Motor neuron (in vitro differentiated cells): ENCODE data around the gene SAXO1. TPM values are rescaled to one million over a fixed set of nuclear protein-coding genes. Genes with fewer than 3 reads are reported as not detected.
A peak's percentile ranks its signal among the peaks of the same experiment; 100 is the strongest.
"Not testable (repeated sequence)": the region's sequence is repeated elsewhere in the genome, so short reads cannot be mapped to it uniquely, and the experiment has no call there.

ENCODE experiments used
- ATAC-seq, 8 experiments: fragments of 200-7000 bp; cut with Tn5 transposase; replicated peaks in 6 of 8; 2 replicates each; pipeline ENCODE4 v1.8.0; 2021; ENCODE audit warnings: mild to moderate bottlenecking in 8 of 8, moderate library complexity in 8 of 8
- H3K27ac ChIP-seq, 2 donors: fragments of 250-450 bp; sonication (Bioruptor Pico); 2 replicates each; pipeline ENCODE4 v1.9.0; 2021; ENCODE audit warnings: antibody characterized with exemption in 2 of 2, mild to moderate bottlenecking in 2 of 2, moderate library complexity in 1 of 2
- H3K4me1 ChIP-seq, 2 donors: fragments of 250-450 bp; sonication (Bioruptor Pico); replicated peaks in 1 of 2; 2 replicates each; pipeline ENCODE4 v1.6.1; 2021; ENCODE audit warnings: antibody characterized with exemption in 2 of 2, mild to moderate bottlenecking in 2 of 2, moderate library complexity in 1 of 2
- H3K4me3 ChIP-seq, 5 donors: fragments of 250-450 bp; sonication (Bioruptor Pico); 2 replicates each; pipeline ENCODE4 v1.9.0; 2021; ENCODE audit warnings: antibody characterized with exemption in 5 of 5, mild to moderate bottlenecking in 5 of 5, moderate library complexity in 4 of 5
- WGBS, 10 experiments: fragments of 450-650 bp; shearing (Covaris generic); methylation state at CpG; one replicate each; pipeline ENCODE4 v1.0.0; 2022; 5-methylcytosine and 5-hydroxymethylcytosine counted together
- in situ Hi-C, 9 experiments: fragments of 400-800 bp; cut with MboI; loops; one replicate each; pipeline ENCODE4 v1.15.0; 2021; ENCODE audit warnings: low sequenced_read_pairs in 9 of 9, low pct_unique_long_range_greater_than_20kb in 2 of 9; ENCODE audit not compliant: unreplicated experiment in 9 of 9
- total RNA-seq, 8 experiments: library from RNA; unstranded; fragments of 300-600 nt; gene quantifications; 2 replicates each; pipeline versions ENCODE4 v1.2.3 to v1.2.4, GENCODE V29; 2022

Gene SAXO1
- total RNA-seq, 8 experiments from 2014 or later = 0.21 to 0.92 (median 0.34) TPM

GRCh38 chr9:19028835-19029451 lies 4.1 kb downstream of the SAXO1 start:
- peak in 7 of 8 experiments; percentile 49 to 86 (median 61) for ATAC-seq
- 0 to 80% (median 7%) methylated on average over 1 to 8 of the region's 8 CpGs for WGBS, 10 experiments
- Histone ChIP-seq H3K4me3 (no peak overlapping the region), H3K4me1 (no peaks in the 10 kb centered on the region), H3K27ac (no peak overlapping the region)
- in situ Hi-C loops = loop anchor here in 7 of 9 experiments (10.0 to 25.0 kb wide), 4 partner anchors 767 to 1492 kb away; no protein-coding TSS in a partner anchor

DNA sequence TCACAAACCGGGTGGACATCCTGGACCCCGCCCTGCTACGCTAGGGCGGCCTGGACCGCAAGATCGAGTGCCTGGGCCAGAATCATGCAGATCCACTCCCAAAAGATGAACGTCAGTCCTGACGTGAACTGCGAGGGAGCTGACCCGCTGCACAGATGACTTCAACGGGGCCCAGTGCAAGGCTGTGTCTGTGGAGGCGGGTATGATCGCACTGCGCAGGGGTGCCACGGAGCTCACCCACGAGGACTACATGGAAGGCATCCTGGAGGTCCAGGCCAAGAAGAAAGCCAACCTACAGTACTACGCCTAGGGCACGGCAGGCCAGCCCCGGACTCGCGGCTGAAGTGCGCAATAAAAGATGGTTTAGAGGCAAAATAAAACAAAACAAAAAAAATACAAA lies 5.2 kb downstream of the SAXO1 start:
- 89 to 100% (median 93%) methylated on average over 5 to 10 of the region's 22 CpGs; no CpG with 5 or more reads in 6 of the 10 experiments for WGBS, 10 experiments
- no peak for ATAC-seq

GRCh38 chr9:19026375-19026774 lies 6.6 kb downstream of the SAXO1 start:
- no peaks in the 10 kb centered on the region for H3K4me1 ChIP-seq
- no peak overlapping the region for H3K4me3 ChIP-seq
- 66 to 100% (median 79%) methylated on average over 1 to 6 of the region's 6 CpGs for WGBS, 10 experiments
- in situ Hi-C loops = loop anchor here in 7 of 9 experiments (10.0 to 25.0 kb wide), 4 partner anchors 764 to 1489 kb away; no protein-coding TSS in a partner anchor
- ATAC-seq = no peak
- no peak overlapping the region for H3K27ac ChIP-seq

More for the DNA sequence above, 5.2 kb downstream of the SAXO1 start:
- H3K4me1 ChIP-seq = no peaks in the 10 kb centered on the region
- H3K27ac ChIP-seq = no peak overlapping the region
- no peak overlapping the region for H3K4me3 ChIP-seq
- in situ Hi-C loops = loop anchor here in 7 of 9 experiments (10.0 to 25.0 kb wide), 4 partner anchors 766 to 1491 kb away; no protein-coding TSS in a partner anchor

- WGBS, 10 experiments = 22 to 95% (median 91%) methylated on average over 1 to 3 of the region's 5 CpGs; no CpG with 5 or more reads in 4 of the 10 experiments
- Histone ChIP-seq H3K4me3 (no peak overlapping the region), H3K27ac (no peak overlapping the region), H3K4me1 (no peaks in the 10 kb centered on the region)
- in situ Hi-C loops = loop anchor here in 5 of 9 experiments (10.0 to 25.0 kb wide), 5 partner anchors 386 to 786 kb away; no protein-coding TSS in a partner anchor
- ATAC-seq = no peak
Measured at GRCh38 chr9:19023078-19023477, 9.9 kb downstream of the SAXO1 start.

DNA sequence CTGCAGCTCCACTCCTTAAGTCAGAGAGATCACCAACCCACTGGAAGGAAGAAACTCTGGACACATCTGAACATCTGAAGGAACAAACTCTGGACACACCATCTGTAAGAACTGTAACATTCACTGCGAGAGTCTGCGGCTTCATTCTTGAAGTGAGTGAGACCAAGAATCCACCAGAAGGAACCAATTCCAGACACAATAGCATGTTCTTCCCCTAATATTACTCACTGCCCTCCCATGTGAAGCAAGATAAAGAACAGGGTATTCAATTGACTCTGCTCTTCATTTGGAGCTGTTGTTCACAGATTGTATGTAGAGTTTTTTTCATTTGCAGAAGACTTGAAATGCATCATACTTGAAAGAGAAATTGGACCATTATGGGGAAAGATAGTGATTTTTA lies 10.8 kb downstream of the SAXO1 start:
- no peak overlapping the region for H3K4me3 ChIP-seq
- in situ Hi-C loops = loop anchor here in 5 of 9 experiments (10.0 to 25.0 kb wide), 5 partner anchors 385 to 785 kb away; no protein-coding TSS in a partner anchor
- H3K27ac ChIP-seq = no peak overlapping the region
- WGBS, 10 experiments = 83 to 100% (median 100%) methylated on average over 1 to 2 of the region's 2 CpGs; no CpG with 5 or more reads in 7 of the 10 experiments
- no peaks in the 10 kb centered on the region for H3K4me1 ChIP-seq
- ATAC-seq = no peak

- 95 to 100% (median 100%) methylated on average over 1 to 2 of the region's 2 CpGs; no CpG with 5 or more reads in 6 of the 10 experiments for WGBS, 10 experiments
- in situ Hi-C loops = loop anchor here in 5 of 9 experiments (10.0 to 25.0 kb wide), 5 partner anchors 384 to 784 kb away; no protein-coding TSS in a partner anchor
- not testable (repeated sequence) for H3K27ac ChIP-seq, H3K4me1 ChIP-seq, ATAC-seq, H3K4me3 ChIP-seq
Measured at GRCh38 chr9:19021649-19022048, 11.4 kb downstream of the SAXO1 start.

GRCh38 chr9:19020886-19021455 lies 12.0 kb downstream of the SAXO1 start:
- in situ Hi-C loops = loop anchor here in 5 of 9 experiments (10.0 to 25.0 kb wide), 5 partner anchors 384 to 784 kb away; no protein-coding TSS in a partner anchor
- no peak for ATAC-seq
- WGBS, 10 experiments = 20 to 90% (median 87%) methylated on average over 1 to 3 of the region's 3 CpGs; no CpG with 5 or more reads in 5 of the 10 experiments
- no peak overlapping the region for H3K27ac ChIP-seq
- no peaks in the 10 kb centered on the region for H3K4me1 ChIP-seq
- H3K4me3 ChIP-seq = no peak overlapping the region

- 0 to 100% (median 71%) methylated on average over 1 to 3 of the region's 4 CpGs; no CpG with 5 or more reads in 2 of the 10 experiments for WGBS, 10 experiments
- in situ Hi-C loops = loop anchor here in 4 of 9 experiments (25.0 kb wide), 4 partner anchors 381 to 781 kb away; no protein-coding TSS in a partner anchor
- no peak for ATAC-seq
Measured at GRCh38 chr9:19018201-19018600, 14.8 kb downstream of the SAXO1 start.

DNA sequence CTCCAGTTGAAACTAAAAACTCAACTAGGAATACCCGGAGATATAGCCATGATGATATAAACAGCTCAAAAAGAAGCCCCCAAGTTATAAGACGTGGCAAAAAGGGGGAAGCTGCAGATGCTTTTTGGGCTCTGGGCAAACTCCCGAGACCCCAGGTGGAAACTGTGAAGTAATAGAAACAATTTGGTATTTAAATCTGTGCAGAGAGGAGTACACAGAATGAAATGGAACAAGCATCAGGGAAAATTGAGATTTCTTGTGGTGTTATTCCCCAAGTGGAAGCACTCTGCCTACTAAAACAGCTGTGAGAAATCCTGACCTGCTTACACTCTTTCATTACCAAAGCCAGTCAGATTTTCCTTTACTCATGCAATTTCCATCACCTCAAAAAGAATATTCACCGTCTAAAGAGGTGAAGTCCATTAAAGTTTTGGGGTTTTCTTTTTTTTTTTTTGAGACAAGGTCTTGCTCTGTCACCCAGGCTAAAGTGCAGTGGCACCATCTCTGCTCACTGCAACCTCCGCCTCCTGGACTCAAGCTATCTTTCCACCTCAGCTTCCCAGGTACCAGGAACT lies 23.5 kb downstream of the SAXO1 start:
- no peak overlapping the region for H3K27ac ChIP-seq
- peaks cover 0 to 3% of the 10 kb centered on the region in 2 donors for H3K4me1 ChIP-seq
- H3K4me3 ChIP-seq = no peak overlapping the region
- 0 to 92% (median 73%) methylated on average over 1 to 5 of the region's 5 CpGs; no CpG with 5 or more reads in 1 of the 10 experiments for WGBS, 10 experiments
- in situ Hi-C loops = loop anchor here in 4 of 9 experiments (25.0 kb wide), 4 partner anchors 372 to 772 kb away; no protein-coding TSS in a partner anchor
- ATAC-seq = no peak

More at GRCh38 chr9:19018201-19018600, 14.8 kb downstream of the SAXO1 start:
- Histone ChIP-seq H3K4me3 (no peak overlapping the region), H3K27ac (no peak overlapping the region), H3K4me1 (no peaks in the 10 kb centered on the region)

DNA sequence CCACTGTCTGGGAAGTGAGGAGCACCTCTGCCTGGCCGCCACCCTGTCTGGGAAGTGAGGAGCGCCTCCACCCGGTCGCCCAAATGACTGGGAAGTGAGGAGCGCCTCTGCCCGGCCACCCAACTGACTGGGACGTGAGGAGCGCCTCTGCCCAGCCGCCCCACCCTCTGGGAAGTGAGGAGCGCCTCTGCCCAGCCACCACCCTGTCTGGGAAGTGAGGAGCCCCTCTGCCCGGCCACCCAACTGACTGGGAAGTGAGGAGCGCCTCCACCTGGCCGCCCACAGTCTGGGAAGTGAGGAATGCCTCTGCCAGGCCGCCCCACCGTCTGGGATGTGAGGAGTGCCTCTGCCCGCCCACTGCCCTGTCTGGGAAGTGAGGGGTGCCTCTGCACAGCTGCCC lies 32.9 kb downstream of the SAXO1 start:
- ATAC-seq = no peak
- 92% methylated on average over 5 of the region's 16 CpGs; no CpG with 5 or more reads in 9 of the 10 experiments for whole genome bisulfite sequencing, 10 experiments
- H3K4me3 ChIP-seq = no peak overlapping the region
- H3K4me1 ChIP-seq = no peaks in the 10 kb centered on the region
- in situ Hi-C loops = loop anchor here in 4 of 9 experiments (25.0 kb wide), 4 partner anchors 363 to 763 kb away; no protein-coding TSS in a partner anchor
- no peak overlapping the region for H3K27ac ChIP-seq

GRCh38 chr9:18999173-18999785 lies 33.7 kb downstream of the SAXO1 start:
- in situ Hi-C loops = loop anchor here in 1 of 9 experiments (25.0 kb wide), 1 partner anchor 112 kb away; no protein-coding TSS in a partner anchor
- Histone ChIP-seq H3K4me3 (no peak overlapping the region), H3K4me1 (no peaks in the 10 kb centered on the region), H3K27ac (no peak overlapping the region)
- WGBS, 10 experiments = 20 to 100% (median 85%) methylated on average over 1 to 7 of the region's 28 CpGs; no CpG with 5 or more reads in 4 of the 10 experiments
- no peak for ATAC-seq

- in situ Hi-C loops = loop anchor here in 1 of 9 experiments (25.0 kb wide), 1 partner anchor 110 kb away; no protein-coding TSS in a partner anchor
- ATAC-seq = no peak
- Histone ChIP-seq H3K4me1 (no peaks in the 10 kb centered on the region), H3K4me3 (no peak overlapping the region), H3K27ac (no peak overlapping the region)
- 80% methylated on average over 1 of the region's 2 CpGs; no CpG with 5 or more reads in 9 of the 10 experiments for WGBS, 10 experiments
Measured at GRCh38 chr9:18997151-18997550, 35.9 kb downstream of the SAXO1 start.
